Mammary epithelial cell (primary cell): Measurements from ENCODE around the gene DNAJC16.

Source experiments
- CTCF ChIP-seq, 2 donors: IDR thresholded peaks in 1 of 2; conservative IDR thresholded peaks in 1 of 2; 2 replicates each; pipeline ENCODE4 v1.5.1; 2011 to 2012; ENCODE audit warnings: inconsistent platforms in 2 of 2, low read length in 2 of 2, mild to moderate bottlenecking in 2 of 2, control low read depth in 1 of 2, low read depth in 1 of 2; ENCODE audit not compliant: insufficient read depth in 1 of 2; ENCODE audit errors: extremely low read depth in 1 of 2
- EZH2 ChIP-seq: IDR thresholded peaks from 2 replicates; pipeline ENCODE4 v1.6.1; 2012; ENCODE audit warnings: low read length, inconsistent platforms, borderline replicate concordance

- TF ChIP-seq CTCF (conservative IDR thresholded peaks at IDR 0.05 in 1 of 2, IDR thresholded peaks at IDR 0.05 in 1 of 2; ENCODE audit: extremely low read depth in 1 of 2, insufficient read depth in 1 of 2, low read depth in 1 of 2, low read length in 2 of 2): no peak
- no peak for TF ChIP-seq EZH2
Measured at GRCh38 chr1:15492596-15492995, 34.1 kb upstream of the DNAJC16 start.
